GM21367 (cell line): ENCODE measurements around the gene RGPD8.

Experiments used
- ATAC-seq: cut with Tn5 transposase; IDR thresholded peaks from one replicate; pipeline ENCODE4 v1.9.1; 2021; ENCODE audit not compliant: unreplicated experiment

RGPD8 gene

GRCh38 chr2:112339986-112340385 is 93.5 kb downstream of the RGPD8 start:
- no peak for ATAC-seq

DNA sequence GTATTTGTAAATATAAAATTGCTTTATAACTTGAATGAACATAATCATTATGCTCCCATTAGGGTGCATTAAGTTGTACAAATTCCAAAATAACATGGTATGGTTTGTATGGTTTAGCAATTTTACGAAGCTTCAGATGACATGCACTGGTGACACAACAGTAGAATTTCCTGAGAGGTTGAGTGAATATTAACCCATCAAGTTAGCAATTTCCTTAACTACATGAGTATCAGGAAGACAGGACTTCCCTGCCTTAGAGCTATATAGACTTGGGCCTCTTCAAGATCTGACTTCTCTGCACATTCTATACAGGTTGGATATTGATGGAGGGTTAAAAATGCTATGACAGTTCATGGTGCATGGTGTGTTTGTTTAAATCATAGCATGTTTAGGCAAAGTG is 97.8 kb downstream of the RGPD8 start:
- no peak for ATAC-seq

GRCh38 chr2:112332123-112332696 is 101.2 kb downstream of the RGPD8 start:
- ATAC-seq: no peak

GRCh38 chr2:112322919-112323318 is 110.5 kb downstream of the RGPD8 start:
- no peak for ATAC-seq

DNA sequence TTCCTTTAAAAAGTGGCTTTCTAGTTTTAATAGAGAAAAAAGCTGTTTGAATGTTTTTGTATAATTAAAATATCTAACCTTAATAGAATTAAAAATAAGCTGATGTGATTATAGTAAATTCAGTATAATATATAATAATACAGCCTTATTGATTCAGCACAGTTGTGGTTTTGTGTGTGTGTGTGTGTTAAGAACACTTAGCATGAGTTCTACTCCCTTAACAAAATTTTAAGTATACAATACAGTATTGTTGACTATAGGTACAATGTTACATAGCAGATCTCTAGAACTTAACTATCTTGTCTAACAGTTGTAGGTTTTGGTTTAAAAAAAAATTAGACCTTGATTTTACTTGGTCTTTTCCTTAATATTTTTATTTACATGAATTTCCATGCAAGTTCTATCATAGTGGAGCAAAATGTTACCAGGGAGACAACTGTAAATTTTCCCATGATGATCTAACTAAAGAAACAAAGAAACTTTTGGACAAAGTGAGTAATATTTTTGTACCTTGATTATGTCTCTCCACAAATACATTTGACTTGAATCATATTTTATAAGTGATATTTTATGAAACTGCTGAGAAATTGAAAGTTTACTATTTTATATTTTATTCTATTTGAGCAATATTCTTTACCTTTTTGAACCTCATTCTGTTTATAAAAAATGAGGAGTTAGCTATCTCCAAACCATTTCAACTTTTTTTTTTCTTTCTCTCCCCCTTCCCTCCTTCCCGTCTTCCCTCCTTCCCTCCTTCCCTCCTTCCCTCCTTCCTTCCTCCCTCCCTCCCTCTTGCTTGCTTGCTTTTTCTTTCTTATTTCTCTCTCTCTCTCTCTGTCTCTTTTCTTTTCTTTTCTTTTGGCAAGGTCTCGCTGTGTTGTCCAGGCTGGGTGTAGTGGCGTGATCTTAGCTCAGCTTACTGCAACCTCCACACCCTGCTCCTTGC is 111.8 kb downstream of the RGPD8 start:
- no peak for ATAC-seq
